H1 (cell line): Measurements from ENCODE around the gene HELZ2. TPM values are rescaled to one million over a fixed set of nuclear protein-coding genes. Genes with fewer than 3 reads are reported as not detected.

Experiments used
- BACH1 ChIP-seq: IDR thresholded peaks from 2 replicates; pipeline ENCODE4 v1.6.1; 2012; ENCODE audit warnings: low read length, improper control_type of control experiment
- CBX5 ChIP-seq: fragments of 300-800, 300-1000 bp; sonication (generic); IDR thresholded peaks from 2 replicates; pipeline ENCODE4 v1.7.1; 2016; ENCODE audit warnings: antibody characterized with exemption, low read length, low read depth
- GABPA ChIP-seq: IDR thresholded peaks from 2 replicates; pipeline ENCODE4 v1.6.1; 2011; ENCODE audit warnings: mild to moderate bottlenecking, low read length, moderate library complexity, borderline replicate concordance; ENCODE audit not compliant: insufficient read depth
- RXRA ChIP-seq: IDR thresholded peaks from 2 replicates; pipeline ENCODE4 v1.6.1; 2011; ENCODE audit warnings: low read depth, mild to moderate bottlenecking, low read length, moderate library complexity; ENCODE audit not compliant: insufficient read depth
- SP1 ChIP-seq: IDR thresholded peaks from 2 replicates; pipeline ENCODE4 v1.6.1; 2011; ENCODE audit warnings: low read depth, low read length
- polyA plus RNA-seq, 7 experiments: library from polyadenylated mRNA; depleted of rRNA in 3 of 7; stranded (reverse) in 5 of 7; unstranded in 2 of 7; fragments of >200 nt in 5 of 7; fragments of 200-250 nt in 2 of 7; gene quantifications; 1 replicate in 5 of 7; 2 replicates in 1 of 7; 4 replicates in 1 of 7; pipeline versions ENCODE4 v1.2.1 to v1.2.3, GENCODE V29; 2011 to 2013; ENCODE audit warnings: missing spikeins in 2 of 7, mixed read lengths in 2 of 7
- total RNA-seq: library from RNA; stranded (reverse); fragmentation: NEBNext Ultra II Directional; extraction: Animal tissue kit (Norgen Biotek cat#: 25700); gene quantifications from 2 replicates; pipeline ENCODE4 v1.2.1, GENCODE V29; 2021
- TF ChIP-seq, protein P1 (sequence below), 3 experiments: IDR thresholded peaks; 1 replicate in 2 of 3; 2 replicates in 1 of 3; pipeline versions ENCODE4 v1.5.1 to v1.6.1; 2011; ENCODE audit warnings: low read length in 3 of 3, mild to moderate bottlenecking in 3 of 3, inconsistent platforms in 2 of 3, low read depth in 1 of 3, moderate library complexity in 1 of 3; ENCODE audit not compliant: insufficient read depth in 1 of 3; ENCODE audit errors: control extremely low read depth in 1 of 3

Gene HELZ2
- total and polyA plus RNA-seq, 2 of the 8 experiments (the other 6 are each of a cell fraction or from before 2014, with no cell fraction given) = 7.9 to 17.5 TPM

DNA sequence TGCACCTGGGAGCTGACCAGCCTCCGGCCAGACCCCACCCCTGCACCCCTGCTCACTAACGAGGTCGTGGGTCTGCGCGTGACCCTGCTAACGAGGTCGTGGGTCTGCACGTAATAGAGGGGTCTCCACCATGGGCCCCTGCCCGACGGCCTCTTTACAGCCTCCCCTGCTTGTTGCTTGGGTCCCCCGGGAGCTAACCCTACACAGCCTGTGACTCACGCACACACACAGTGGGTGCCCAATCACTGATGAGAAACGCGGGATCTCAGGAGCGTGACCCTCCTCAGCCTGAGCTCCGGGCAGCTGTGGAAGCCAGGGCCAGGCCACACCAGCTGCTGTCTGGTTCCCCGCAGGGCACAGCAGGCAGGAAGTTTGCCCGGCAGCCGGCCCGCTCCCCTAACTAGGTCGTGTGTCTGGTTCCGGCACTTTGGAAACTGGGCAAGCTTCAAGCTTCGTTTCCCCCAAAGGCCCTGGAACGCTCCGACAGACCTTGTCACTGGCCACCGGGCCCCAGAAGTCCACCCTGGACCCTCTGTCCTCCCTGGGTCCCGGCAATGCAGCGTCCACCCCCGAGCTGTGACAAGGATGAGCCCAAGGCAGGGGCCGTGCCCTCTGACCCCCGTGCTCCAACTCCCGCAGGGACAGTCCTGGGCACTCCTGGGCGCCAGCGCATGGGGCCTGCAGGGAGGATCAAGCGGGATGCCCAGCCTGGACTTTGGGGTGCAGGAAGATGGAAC is 37.6 kb downstream of the HELZ2 start (continued):
- no peak for TF ChIP-seq RXRA
- TF ChIP-seq SP1 = no peak
- TF ChIP-seq CBX5 = no peak
- no peak for TF ChIP-seq BACH1
- TF ChIP-seq, protein P1, sequence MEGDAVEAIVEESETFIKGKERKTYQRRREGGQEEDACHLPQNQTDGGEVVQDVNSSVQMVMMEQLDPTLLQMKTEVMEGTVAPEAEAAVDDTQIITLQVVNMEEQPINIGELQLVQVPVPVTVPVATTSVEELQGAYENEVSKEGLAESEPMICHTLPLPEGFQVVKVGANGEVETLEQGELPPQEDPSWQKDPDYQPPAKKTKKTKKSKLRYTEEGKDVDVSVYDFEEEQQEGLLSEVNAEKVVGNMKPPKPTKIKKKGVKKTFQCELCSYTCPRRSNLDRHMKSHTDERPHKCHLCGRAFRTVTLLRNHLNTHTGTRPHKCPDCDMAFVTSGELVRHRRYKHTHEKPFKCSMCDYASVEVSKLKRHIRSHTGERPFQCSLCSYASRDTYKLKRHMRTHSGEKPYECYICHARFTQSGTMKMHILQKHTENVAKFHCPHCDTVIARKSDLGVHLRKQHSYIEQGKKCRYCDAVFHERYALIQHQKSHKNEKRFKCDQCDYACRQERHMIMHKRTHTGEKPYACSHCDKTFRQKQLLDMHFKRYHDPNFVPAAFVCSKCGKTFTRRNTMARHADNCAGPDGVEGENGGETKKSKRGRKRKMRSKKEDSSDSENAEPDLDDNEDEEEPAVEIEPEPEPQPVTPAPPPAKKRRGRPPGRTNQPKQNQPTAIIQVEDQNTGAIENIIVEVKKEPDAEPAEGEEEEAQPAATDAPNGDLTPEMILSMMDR (IDR thresholded peaks at IDR 0.05; ENCODE audit: control extremely low read depth in 1 of 3, insufficient read depth in 1 of 3, low read depth in 1 of 3, low read length in 3 of 3) = no peak
- TF ChIP-seq GABPA = no peak
